Stimulated activated naive CD8-positive, alpha-beta T cell treated with anti-CD3 and anti-CD28 coated beads, Interleukin-15, Interleukin-2, amounts not matched to agents 100 ng/mL and 50 ng/mL, for 24 hours (primary cell): Measurements from ENCODE around the gene CCDC40.

Source experiments
- H3K27ac Mint-ChIP-seq: one replicate; pipeline ENCODE4 v1.8.0; 2021; ENCODE audit warnings: mild to moderate bottlenecking, mixed read lengths
- H3K27me3 Mint-ChIP-seq: one replicate; pipeline ENCODE4 v1.8.0; 2021; ENCODE audit warnings: mixed read lengths
- H3K36me3 Mint-ChIP-seq: one replicate; pipeline ENCODE4 v1.8.0; 2021; ENCODE audit warnings: low read depth, mixed read lengths
- H3K4me1 Mint-ChIP-seq: one replicate; pipeline ENCODE4 v1.8.0; 2021; ENCODE audit warnings: low read depth, mixed read lengths
- H3K4me3 Mint-ChIP-seq: one replicate; pipeline ENCODE4 v1.8.0; 2021; ENCODE audit warnings: mild to moderate bottlenecking, mixed read lengths
- H3K9me3 Mint-ChIP-seq: one replicate; pipeline ENCODE4 v1.8.0; 2021; ENCODE audit warnings: mixed read lengths

Gene CCDC40

DNA sequence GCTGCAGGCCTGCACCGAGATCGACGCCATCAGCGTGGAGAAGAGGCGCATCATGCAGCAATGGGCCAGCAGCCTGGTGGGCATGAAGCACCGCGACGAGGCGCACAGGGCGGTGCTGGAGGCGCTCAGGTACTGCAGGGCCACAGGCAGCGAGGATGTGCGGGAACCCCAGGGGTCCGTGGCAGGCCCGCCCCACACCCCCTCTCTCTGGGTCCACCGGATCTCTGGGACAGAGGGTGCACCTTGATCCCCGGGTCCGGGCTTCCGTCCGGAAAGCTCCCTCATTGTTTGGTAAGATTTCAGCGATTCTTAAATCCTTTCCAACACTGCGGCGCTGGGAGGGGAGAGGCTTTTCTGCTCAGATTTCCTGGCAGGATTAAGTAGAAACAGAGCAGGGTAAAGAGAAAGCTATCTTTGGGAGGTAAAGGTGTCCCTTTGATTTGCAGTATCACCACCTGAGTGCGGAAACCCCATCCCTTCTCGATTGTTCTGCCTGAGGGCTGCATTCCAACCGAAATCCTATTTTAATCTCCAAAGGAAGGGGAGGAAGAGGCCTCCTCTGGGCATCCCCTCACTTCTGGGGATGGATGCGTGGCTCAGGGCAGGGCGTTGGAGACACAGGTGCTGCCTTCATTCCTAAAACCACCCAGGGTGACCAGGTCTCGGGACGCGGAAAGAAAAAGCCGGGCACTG is 29.2 kb downstream of the CCDC40 start:
- no peaks in the 10 kb centered on the region for H3K27me3 Mint-ChIP-seq
- H3K4me3 Mint-ChIP-seq: no peak overlapping the region
- H3K27ac Mint-ChIP-seq: no peak overlapping the region
- H3K4me1 Mint-ChIP-seq: no peaks in the 10 kb centered on the region
- no peaks in the 10 kb centered on the region for H3K36me3 Mint-ChIP-seq
- H3K9me3 Mint-ChIP-seq: no peaks in the 10 kb centered on the region

DNA sequence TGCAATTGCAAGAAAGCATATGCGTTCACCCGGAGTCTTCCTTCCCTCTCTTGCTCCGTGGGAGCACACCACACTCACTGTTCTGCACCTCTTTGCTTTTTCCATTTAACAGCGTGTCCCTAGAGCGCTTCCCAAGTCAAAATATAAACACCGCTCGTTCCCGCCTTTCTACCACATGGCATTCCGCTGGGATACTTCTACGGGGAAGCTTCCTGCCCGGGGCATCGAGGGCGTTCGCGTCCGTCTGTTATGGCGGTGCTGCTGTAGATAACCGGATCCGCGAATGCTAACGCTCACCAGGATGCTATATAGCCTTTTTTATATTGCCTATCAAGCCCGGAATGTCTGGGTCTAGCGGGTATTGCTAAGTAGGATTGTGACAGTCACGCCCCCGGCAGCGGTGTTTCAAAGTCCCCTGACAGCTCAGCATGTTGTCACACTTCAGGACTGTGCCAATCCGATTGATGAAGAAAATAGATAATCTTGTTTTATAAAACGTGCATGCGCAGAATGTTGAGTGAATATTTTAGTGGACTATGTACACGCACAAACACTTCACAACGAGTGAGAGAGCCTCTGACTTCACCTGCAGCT is 31.0 kb downstream of the CCDC40 start:
- Mint-ChIP-seq H3K4me3 (no peak overlapping the region), H3K9me3 (no peaks in the 10 kb centered on the region), H3K27ac (no peak overlapping the region), H3K4me1 (no peaks in the 10 kb centered on the region), H3K27me3 (no peaks in the 10 kb centered on the region), H3K36me3 (no peaks in the 10 kb centered on the region)

DNA sequence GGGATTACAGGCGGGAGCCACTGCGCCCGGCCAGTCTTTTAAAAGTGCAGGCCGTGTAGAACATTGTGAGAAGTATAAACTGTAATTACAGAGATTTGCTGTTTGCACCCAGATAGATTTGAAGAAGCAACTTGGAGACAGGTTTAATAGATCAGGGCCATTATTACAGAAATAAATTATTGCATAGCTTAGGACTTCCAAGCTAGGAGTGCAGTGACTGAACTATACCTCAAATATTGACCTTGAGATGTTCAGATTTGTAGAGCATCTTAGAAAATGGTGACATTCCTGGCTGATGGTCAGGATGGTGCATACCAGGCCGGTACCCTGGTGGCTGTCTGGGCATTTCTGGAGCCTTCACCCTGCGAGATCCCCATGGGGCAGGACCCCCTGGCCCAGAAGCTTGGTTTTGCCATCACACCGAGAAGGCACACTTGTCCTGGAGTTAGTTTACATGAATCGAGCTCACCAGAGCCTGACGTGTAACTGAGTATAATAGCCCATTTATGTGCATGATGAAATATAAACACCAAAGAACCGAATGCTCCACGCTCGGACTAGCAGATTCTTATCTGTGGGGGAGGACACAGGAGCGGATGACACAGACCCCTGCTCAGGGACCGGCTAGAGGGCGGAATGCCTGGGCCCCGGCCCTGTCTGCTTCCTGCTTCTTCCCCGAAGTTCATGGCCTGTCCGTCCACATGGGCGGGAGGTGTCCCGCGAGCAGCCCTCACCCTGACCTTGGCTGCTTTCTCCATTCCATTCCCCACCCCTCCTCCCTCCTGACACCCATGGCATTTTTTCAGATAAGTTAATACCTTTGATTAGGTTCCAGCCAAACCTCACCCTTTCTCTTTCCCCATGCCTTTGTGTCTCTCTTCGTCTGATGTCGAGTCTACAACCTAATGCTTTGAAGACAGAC is 32.1 kb downstream of the CCDC40 start:
- Mint-ChIP-seq H3K27me3 (no peaks in the 10 kb centered on the region), H3K4me3 (no peak overlapping the region), H3K9me3 (no peaks in the 10 kb centered on the region), H3K4me1 (no peaks in the 10 kb centered on the region), H3K36me3 (no peaks in the 10 kb centered on the region), H3K27ac (no peak overlapping the region)

DNA sequence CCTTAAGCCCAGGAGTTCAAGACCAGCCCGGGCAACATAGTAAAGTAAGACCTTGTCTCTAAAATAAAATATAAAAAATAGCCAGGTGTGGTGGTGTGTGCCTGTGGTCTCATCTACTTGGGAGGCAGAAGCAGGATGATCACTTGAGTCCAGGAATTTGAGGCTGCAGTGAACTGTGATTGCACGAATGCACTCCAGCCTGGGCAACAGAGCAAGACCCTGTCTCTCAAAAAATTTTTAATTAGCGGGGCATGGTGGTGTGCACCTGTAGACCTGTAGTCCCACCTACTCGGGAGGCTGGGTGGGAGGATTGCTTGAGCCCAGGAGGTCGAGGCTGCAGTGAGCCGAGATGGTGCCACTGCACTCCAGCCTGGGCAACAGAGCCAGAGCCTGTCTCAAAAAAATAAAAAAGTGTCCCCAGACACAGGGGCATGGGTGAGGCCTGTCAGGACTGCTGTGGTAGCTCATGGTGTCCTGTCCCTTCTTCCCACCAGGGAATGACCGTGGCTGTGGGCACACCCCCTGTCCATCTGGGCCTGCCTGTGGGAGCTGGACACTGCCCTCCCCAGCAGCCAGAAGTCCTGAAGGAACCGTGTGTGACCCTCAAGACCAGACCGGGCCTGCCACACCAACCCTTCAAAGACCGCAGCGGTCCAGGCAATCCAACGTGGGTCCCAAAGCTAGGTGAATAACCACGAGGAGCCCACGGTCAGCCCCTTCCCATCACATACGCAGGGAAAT is 34.1 kb downstream of the CCDC40 start:
- H3K4me1 Mint-ChIP-seq: no peaks in the 10 kb centered on the region
- H3K9me3 Mint-ChIP-seq: no peaks in the 10 kb centered on the region
- H3K27ac Mint-ChIP-seq: no peak overlapping the region
- no peak overlapping the region for H3K4me3 Mint-ChIP-seq
- H3K27me3 Mint-ChIP-seq: no peaks in the 10 kb centered on the region
- H3K36me3 Mint-ChIP-seq: no peaks in the 10 kb centered on the region

DNA sequence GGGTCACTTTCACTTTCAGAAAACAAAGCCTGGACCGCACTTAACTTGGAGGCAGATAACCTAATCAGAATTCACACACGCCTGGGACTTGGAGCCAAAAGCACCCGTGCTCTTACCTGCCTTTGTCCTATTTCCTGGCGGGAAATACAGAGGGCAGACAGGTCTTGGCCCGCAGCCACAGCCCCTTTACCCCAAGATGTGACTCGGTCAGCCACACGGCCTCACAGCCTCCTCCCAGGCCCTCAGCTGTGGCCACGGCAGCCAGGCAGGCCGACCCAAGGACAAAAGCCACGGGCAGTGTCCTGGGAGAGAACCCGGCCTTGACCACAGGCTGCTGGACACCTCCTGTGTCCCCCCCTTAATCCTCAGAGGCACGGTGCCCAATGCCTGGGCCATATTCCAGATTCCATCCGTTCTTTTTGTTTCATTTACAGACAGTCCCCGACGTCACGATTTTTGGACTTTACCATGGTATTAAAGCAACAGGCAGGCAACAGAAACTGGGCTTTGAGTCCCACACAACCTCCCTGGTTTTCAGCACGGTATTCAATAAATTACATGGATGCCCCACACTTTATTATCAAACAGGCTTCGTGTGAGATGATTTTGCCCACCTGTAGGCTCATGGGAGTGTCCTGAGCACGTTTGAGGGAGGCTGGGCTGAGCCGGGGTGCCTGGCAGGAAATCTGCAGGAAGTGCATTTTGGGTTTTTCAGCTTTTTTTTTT is 34.8 kb downstream of the CCDC40 start:
- Mint-ChIP-seq H3K36me3 (no peaks in the 10 kb centered on the region), H3K4me1 (no peaks in the 10 kb centered on the region), H3K9me3 (no peaks in the 10 kb centered on the region), H3K27ac (no peak overlapping the region), H3K4me3 (no peak overlapping the region), H3K27me3 (no peaks in the 10 kb centered on the region)

DNA sequence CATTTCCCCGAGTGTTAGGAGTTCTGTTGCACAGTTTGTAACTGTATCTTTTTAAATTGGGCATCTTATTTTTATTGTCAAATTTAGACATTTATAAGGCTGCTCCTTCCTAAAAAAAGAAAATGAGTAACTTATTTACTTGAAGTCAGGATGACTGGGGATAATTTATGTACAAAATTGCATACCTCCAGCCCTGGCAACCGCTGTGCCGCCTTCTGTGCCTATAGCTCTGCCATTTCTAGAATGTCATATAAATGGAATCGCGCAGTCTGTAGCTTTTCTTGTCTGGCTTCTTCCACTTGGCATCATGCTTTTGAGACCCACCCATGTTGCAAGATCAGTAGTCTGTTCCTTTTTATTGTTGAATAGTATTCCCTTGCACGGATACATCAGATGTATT is 36.0 kb downstream of the CCDC40 start:
- no peak overlapping the region for H3K4me3 Mint-ChIP-seq
- no peaks in the 10 kb centered on the region for H3K9me3 Mint-ChIP-seq
- no peak overlapping the region for H3K27ac Mint-ChIP-seq
- H3K4me1 Mint-ChIP-seq: no peaks in the 10 kb centered on the region
- H3K36me3 Mint-ChIP-seq: no peaks in the 10 kb centered on the region
- H3K27me3 Mint-ChIP-seq: no peaks in the 10 kb centered on the region

DNA sequence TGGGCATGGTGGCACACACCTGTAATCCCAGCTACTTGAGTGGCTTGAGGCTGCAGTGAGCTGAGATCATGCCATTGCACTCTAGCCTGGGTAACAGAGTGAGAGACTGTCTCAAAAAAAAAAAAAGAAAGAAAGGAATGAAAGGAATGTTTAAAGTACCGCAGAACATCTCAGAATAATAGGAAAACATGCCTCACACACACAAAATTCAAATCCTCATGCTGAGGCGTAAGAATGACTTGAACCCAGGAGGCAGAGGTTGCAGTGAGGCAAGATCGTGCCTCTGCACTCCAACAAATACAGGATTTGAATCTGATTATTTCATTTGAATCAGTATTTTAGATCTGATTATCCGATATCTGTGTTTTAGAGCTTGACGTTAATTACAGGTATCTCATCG is 43.6 kb downstream of the CCDC40 start:
- H3K9me3 Mint-ChIP-seq: no peaks in the 10 kb centered on the region
- H3K4me1 Mint-ChIP-seq: no peaks in the 10 kb centered on the region
- no peak overlapping the region for H3K27ac Mint-ChIP-seq
- H3K36me3 Mint-ChIP-seq: no peaks in the 10 kb centered on the region
- peaks cover 3% of the 10 kb centered on the region for H3K27me3 Mint-ChIP-seq
- no peak overlapping the region for H3K4me3 Mint-ChIP-seq

DNA sequence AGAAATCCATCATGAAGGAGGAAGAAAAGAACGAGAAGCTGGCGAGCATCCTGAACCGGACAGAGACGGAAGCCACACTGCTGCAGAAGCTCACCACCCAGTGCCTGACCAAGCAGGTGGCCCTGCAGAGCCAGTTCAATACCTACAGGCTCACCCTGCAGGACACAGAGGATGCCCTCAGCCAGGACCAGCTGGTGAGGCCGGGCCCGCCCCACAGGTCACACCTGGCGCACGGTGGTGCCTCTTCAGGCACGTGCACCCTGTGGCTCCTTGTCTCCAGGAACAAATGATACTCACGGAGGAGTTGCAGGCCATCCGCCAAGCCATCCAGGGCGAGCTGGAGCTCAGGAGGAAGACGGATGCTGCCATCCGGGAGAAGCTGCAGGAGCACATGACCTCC is 45.2 kb downstream of the CCDC40 start:
- H3K9me3 Mint-ChIP-seq: no peaks in the 10 kb centered on the region
- no peaks in the 10 kb centered on the region for H3K36me3 Mint-ChIP-seq
- no peaks in the 10 kb centered on the region for H3K4me1 Mint-ChIP-seq
- H3K4me3 Mint-ChIP-seq: no peak overlapping the region
- H3K27ac Mint-ChIP-seq: no peak overlapping the region
- peaks cover 3% of the 10 kb centered on the region for H3K27me3 Mint-ChIP-seq

DNA sequence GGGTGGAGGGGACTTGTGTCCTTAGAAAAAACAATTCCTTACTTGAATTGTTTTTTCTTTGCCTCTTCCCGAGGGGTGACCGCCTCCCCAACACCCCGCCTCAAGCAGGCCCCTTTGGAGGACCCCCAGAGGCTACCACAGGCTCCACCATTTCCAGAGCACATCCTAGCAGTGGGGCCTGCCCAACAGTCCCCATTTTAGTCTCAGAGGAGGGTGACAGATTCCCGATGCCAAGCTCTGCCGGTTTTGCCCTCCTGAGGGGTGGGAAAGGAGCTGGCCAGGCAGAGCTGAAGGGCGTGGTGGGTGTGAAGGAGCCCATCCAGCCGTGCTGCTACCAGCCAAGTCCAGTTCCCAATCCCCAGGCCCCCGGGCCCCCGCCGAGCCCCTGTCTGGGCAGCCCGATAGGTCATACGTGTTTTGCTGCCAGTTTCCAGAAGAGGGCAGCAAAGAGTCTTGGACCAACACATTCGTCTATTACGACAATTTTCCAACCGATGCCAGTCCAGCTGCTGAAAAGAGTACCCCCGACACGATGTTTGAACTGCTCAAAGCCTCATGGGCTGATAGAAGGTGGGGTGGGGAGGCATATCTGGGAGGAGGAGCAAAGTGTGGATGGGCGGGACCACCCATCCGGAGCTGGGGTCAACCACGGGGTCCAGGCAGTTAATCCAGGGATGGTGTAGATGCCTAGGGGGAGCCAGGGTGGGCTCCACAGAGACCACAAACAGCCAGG is 46.1 kb downstream of the CCDC40 start:
- Mint-ChIP-seq H3K4me3 (no peak overlapping the region), H3K27ac (peak overlapping the region; percentile 16)

DNA sequence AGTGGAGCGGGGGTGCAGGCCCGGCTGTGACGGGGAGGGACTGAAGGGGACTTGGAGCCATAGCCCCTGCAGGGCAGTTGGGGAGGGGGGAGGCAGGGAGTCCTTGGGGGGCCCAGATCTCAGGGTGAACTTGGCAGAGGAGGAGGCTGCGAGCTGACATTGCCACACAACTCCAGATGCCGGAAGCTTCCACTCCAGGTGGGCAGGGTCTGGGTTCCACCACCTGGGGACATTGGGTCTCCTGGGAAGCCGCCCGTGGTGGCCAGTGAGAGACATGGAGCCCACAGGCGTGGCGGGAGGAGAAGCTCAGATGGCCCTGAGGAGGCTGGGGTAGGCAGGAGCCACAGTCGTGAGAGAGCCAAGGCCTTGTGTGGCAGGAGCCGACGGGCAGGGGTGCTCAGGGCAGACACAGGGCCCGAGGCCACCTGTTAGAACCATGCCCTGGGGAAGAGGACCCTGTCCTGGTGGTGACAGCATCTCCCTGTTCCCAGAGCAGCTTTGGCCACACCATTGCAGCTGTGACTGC is 46.8 kb downstream of the CCDC40 start:
- Mint-ChIP-seq H3K9me3 (no peaks in the 10 kb centered on the region), H3K36me3 (no peaks in the 10 kb centered on the region), H3K27ac (no peak overlapping the region), H3K4me3 (no peak overlapping the region), H3K27me3 (peaks cover 3% of the 10 kb centered on the region), H3K4me1 (no peaks in the 10 kb centered on the region)

More for the DNA sequence above, 46.1 kb downstream of the CCDC40 start:
- peaks cover 3% of the 10 kb centered on the region for H3K27me3 Mint-ChIP-seq
- no peaks in the 10 kb centered on the region for H3K36me3 Mint-ChIP-seq
- H3K4me1 Mint-ChIP-seq: no peaks in the 10 kb centered on the region
- H3K9me3 Mint-ChIP-seq: no peaks in the 10 kb centered on the region

DNA sequence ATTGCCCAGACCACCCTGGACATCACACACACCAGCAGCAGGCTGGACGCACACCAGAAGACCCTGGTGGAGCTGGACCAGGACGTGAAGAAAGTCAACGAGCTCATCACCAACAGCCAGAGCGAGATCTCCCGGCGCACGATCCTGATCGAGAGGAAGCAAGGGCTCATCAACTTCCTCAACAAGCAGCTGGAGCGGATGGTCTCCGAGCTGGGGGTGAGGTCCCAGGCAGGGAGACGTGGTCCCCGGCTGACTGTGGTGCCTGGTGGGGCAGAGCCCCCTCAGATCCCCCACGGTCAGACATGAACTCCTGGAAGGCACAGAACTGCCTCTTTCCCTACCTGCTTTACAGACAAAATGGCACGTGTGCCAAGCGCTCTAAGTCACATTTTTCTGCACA is 48.3 kb downstream of the CCDC40 start:
- Mint-ChIP-seq H3K27me3 (no peaks in the 10 kb centered on the region), H3K4me3 (no peak overlapping the region), H3K27ac (no peak overlapping the region), H3K36me3 (no peaks in the 10 kb centered on the region), H3K9me3 (no peaks in the 10 kb centered on the region), H3K4me1 (no peaks in the 10 kb centered on the region)

DNA sequence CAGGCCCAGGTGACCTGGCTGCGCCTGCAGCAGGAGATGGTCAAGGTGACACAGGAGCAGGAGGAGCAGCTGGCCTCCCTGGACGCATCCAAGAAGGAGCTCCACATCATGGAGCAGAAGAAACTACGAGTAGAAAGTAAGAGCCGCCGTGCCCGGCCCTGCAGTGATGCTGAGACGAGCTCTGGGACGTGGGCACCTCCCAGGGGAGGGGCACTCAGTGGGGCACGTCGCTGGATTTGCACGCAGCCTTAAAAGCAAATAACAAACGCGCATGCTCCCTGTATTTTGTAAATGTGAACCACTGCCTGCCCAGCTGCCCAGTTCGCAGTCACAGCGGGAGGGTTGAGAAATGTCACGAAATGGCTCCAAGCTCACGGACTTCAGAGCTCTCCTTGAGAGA is 49.6 kb downstream of the CCDC40 start:
- Mint-ChIP-seq H3K27ac (no peak overlapping the region), H3K4me3 (no peak overlapping the region), H3K9me3 (no peaks in the 10 kb centered on the region), H3K27me3 (no peaks in the 10 kb centered on the region), H3K36me3 (no peaks in the 10 kb centered on the region), H3K4me1 (no peaks in the 10 kb centered on the region)

DNA sequence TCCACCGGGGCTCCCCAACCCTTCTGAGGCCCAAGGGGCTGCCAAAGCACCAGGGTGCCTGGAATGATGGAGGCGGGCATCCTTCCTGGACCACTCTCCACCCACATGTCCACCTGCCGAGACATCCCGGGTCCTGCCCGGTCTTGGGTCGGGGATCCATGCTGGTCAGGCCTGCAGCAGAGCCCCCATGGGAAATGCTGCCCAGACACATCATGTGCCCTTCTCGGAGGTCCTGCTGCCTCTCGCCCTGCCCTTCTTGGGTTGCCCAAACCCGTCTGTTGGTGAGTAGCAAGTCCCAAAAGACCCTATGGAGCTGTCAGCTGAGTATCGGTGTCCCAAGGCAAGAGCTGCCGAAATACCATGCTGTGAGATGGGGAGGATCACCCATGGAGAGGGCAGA is 50.2 kb downstream of the CCDC40 start:
- H3K9me3 Mint-ChIP-seq: no peaks in the 10 kb centered on the region
- no peaks in the 10 kb centered on the region for H3K36me3 Mint-ChIP-seq
- H3K4me3 Mint-ChIP-seq: no peak overlapping the region
- H3K27ac Mint-ChIP-seq: no peak overlapping the region
- H3K27me3 Mint-ChIP-seq: no peaks in the 10 kb centered on the region
- no peaks in the 10 kb centered on the region for H3K4me1 Mint-ChIP-seq
